Measurements from ENCODE around the gene MED26. TPM values are rescaled to one million over a fixed set of nuclear protein-coding genes. Genes with fewer than 3 reads are reported as not detected.

MED26 gene
- total and polyA plus RNA-seq, 2 of the 13 experiments (the other 11 are each of a cell fraction or from before 2014, with no cell fraction given), result 3.5 to 3.8 TPM

DNA sequence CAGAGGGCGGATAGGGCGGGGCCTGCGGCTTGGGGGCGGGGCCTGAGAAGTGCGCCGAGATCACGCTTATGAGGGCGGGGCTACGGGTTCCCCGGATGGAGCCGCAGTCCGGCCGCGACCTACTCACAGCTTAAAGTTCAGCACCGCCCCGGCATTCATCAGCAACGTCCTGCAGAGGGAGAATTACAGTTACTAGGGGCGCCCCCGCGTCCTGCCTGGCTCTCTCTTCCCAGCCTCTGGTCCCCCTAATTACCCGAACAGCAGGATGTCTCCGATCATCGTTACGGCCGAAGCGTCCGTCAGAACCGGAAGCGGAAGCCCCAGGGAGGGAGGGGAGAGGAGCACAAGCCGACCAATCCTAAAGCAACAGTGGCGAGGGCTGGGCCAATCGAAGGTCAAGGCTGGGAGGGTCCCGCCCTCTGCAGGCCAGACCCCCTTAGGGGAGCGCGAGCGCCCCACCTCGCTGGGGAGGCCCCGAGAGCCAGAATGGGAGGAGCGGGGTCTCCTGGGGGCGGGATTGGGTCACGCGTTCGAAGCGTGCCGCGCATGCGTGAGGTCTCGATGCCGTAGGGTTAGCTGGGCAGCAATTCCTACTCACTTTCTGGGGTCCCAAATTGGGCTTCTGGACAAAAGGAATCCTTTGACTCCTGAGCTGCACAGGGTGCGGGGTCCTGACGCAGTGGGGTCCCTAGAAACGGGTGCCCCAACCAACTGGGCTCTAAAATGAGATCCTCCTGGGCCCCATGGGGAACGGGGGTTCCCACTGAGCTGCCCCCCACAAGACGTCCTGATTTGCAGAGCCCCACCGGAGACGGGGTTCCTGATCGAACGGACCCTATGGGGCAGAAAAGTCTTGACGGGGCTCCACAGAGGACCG is 32.1 kb upstream of the MED26 start, which contains the start of gene SMIM7 (continued):
- TF ChIP-seq NR2F6 (IDR thresholded peaks at IDR 0.05) (peak; percentile 31; the same call in 1 of the 2 replicates), NR2F6 (CRISPR knock-in tag; IDR thresholded peaks at IDR 0.05) (peak; percentile 73; the same call in 1 of the 2 replicates), FOXK2 (IDR thresholded peaks at IDR 0.05) (no peak), ZBTB3 (CRISPR knock-in tag; IDR thresholded peaks at IDR 0.05; ENCODE audit: borderline replicate concordance, low read depth) (no peak), CBX1 (IDR thresholded peaks at IDR 0.05; ENCODE audit: low read depth) (no peak), ZEB1 (IDR thresholded peaks at IDR 0.05; ENCODE audit: insufficient replicate concordance, low read depth) (no peak), ATRX (CRISPR knock-in tag; IDR thresholded peaks at IDR 0.05; ENCODE audit: borderline replicate concordance) (no peak), FOXJ3 (CRISPR knock-in tag; IDR thresholded peaks at IDR 0.05; ENCODE audit: borderline replicate concordance) (peak; percentile 11; the same call in 1 of the 2 replicates), HOXA7 (CRISPR knock-in tag; IDR thresholded peaks at IDR 0.05) (no peak), U2AF1 (optimal IDR thresholded peaks at IDR 0.05; ENCODE audit: low read depth, low read length) (no peak), CBFB (CRISPR knock-in tag; IDR thresholded peaks at IDR 0.05) (peak; percentile 21; the same call in 1 of the 2 replicates), CC2D1A (CRISPR knock-in tag; IDR thresholded peaks at IDR 0.05) (no peak), NFKB2 (CRISPR knock-in tag; IDR thresholded peaks at IDR 0.05; ENCODE audit: borderline replicate concordance) (peak; percentile 89; the same call in 1 of the 2 replicates), SNRNP70 (IDR thresholded peaks at IDR 0.05; ENCODE audit: low read depth, low read length) (no peak), ZNF34 (CRISPR knock-in tag; IDR thresholded peaks at IDR 0.05; ENCODE audit: borderline replicate concordance) (0 out of 2 replicates have a peak, but pooled peaks have one; percentile 27)
- TF ChIP-seq, protein P1, sequence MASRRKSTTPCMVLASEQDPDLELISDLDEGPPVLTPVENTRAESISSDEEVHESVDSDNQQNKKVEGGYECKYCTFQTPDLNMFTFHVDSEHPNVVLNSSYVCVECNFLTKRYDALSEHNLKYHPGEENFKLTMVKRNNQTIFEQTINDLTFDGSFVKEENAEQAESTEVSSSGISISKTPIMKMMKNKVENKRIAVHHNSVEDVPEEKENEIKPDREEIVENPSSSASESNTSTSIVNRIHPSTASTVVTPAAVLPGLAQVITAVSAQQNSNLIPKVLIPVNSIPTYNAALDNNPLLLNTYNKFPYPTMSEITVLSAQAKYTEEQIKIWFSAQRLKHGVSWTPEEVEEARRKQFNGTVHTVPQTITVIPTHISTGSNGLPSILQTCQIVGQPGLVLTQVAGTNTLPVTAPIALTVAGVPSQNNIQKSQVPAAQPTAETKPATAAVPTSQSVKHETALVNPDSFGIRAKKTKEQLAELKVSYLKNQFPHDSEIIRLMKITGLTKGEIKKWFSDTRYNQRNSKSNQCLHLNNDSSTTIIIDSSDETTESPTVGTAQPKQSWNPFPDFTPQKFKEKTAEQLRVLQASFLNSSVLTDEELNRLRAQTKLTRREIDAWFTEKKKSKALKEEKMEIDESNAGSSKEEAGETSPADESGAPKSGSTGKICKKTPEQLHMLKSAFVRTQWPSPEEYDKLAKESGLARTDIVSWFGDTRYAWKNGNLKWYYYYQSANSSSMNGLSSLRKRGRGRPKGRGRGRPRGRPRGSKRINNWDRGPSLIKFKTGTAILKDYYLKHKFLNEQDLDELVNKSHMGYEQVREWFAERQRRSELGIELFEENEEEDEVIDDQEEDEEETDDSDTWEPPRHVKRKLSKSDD (CRISPR knock-in tag; IDR thresholded peaks at IDR 0.05; ENCODE audit: low read depth), result 0 out of 2 replicates have a peak, but pooled peaks have one; percentile 62
- TF ChIP-seq, protein P2, sequence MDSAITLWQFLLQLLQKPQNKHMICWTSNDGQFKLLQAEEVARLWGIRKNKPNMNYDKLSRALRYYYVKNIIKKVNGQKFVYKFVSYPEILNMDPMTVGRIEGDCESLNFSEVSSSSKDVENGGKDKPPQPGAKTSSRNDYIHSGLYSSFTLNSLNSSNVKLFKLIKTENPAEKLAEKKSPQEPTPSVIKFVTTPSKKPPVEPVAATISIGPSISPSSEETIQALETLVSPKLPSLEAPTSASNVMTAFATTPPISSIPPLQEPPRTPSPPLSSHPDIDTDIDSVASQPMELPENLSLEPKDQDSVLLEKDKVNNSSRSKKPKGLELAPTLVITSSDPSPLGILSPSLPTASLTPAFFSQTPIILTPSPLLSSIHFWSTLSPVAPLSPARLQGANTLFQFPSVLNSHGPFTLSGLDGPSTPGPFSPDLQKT (CRISPR knock-in tag; IDR thresholded peaks at IDR 0.05; ENCODE audit: borderline replicate concordance), result no peak; the same call in 1 of the 2 replicates
- TF ChIP-seq, protein P3, sequence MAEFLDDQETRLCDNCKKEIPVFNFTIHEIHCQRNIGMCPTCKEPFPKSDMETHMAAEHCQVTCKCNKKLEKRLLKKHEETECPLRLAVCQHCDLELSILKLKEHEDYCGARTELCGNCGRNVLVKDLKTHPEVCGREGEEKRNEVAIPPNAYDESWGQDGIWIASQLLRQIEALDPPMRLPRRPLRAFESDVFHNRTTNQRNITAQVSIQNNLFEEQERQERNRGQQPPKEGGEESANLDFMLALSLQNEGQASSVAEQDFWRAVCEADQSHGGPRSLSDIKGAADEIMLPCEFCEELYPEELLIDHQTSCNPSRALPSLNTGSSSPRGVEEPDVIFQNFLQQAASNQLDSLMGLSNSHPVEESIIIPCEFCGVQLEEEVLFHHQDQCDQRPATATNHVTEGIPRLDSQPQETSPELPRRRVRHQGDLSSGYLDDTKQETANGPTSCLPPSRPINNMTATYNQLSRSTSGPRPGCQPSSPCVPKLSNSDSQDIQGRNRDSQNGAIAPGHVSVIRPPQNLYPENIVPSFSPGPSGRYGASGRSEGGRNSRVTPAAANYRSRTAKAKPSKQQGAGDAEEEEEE (CRISPR knock-in tag; IDR thresholded peaks at IDR 0.05; ENCODE audit: borderline replicate concordance), result peak; percentile 81; the same call in 1 of the 2 replicates
- TF ChIP-seq, protein P4, sequence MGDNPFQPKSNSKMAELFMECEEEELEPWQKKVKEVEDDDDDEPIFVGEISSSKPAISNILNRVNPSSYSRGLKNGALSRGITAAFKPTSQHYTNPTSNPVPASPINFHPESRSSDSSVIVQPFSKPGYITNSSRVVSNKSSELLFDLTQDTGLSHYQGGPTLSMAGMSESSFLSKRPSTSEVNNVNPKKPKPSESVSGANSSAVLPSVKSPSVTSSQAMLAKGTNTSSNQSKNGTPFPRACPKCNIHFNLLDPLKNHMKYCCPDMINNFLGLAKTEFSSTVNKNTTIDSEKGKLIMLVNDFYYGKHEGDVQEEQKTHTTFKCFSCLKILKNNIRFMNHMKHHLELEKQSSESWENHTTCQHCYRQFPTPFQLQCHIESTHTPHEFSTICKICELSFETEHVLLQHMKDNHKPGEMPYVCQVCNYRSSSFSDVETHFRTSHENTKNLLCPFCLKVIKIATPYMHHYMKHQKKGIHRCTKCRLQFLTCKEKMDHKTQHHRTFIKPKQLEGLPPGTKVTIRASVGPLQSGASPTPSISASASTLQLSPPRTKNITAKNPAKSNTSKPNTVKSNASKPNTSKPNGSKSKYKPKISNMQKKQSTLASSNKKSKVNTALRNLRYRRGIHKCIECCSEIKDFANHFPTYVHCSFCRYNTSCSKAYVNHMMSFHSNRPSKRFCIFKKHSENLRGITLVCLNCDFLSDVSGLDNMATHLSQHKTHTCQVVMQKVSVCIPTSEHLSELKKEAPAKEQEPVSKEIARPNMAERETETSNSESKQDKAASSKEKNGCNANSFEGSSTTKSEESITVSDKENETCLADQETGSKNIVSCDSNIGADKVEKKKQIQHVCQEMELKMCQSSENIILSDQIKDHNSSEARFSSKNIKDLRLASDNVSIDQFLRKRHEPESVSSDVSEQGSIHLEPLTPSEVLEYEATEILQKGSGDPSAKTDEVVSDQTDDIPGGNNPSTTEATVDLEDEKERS (CRISPR knock-in tag; IDR thresholded peaks at IDR 0.05), result no peak
- TF ChIP-seq, protein P5, sequence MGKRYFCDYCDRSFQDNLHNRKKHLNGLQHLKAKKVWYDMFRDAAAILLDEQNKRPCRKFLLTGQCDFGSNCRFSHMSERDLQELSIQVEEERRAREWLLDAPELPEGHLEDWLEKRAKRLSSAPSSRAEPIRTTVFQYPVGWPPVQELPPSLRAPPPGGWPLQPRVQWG (CRISPR knock-in tag; IDR thresholded peaks at IDR 0.05; ENCODE audit: borderline replicate concordance, low read depth), result no peak
